ENCODE results near the gene CDKN2D.
A peak's percentile ranks its signal among the peaks of the same experiment; 100 is the strongest.
"Not testable (repeated sequence)": the region's sequence is repeated elsewhere in the genome, so short reads cannot be mapped to it uniquely, and the experiment has no call there.

Gene CDKN2D

DNA sequence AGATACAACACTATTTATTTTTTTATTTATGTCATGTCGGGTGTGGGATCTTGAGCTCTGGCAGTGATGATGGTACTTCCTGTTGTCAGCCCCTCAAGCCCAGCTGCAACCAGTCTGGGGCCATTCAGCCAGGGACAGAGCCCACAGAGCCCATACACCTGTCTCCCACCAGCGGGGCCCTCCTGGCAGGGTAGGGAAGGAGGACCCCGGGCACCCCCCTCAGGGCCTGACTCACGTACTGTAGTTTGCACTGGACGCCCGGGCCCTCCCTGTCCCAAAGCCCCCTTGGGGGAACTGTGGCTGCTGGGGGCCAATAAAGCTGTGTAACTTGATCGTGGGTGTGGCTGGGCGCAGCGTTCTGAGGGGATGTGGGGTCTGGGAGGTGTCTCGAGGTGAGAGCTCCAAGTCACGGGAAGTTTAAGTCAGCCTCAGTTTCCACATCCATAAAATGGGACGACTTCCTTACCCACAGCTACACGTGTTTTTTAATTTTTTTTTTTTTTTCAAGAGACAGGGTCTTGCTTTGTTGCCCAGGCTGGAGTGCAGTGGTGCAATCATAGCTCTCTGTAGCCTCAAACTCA, 15.6 kb downstream of the CDKN2D start:
- no peak for DNase-seq (ENCODE audit: extremely low spot score)
- 0 out of 2 replicates have a peak, but pooled peaks have one; percentile 25 for TF ChIP-seq ZNF384 (IDR thresholded peaks at IDR 0.05)
- no peak for TF ChIP-seq BHLHE40 (IDR thresholded peaks at IDR 0.05; ENCODE audit: borderline replicate concordance)
- POLR2A ChIA-PET, result interaction anchor here (1.0 to 3.4 kb wide), 6 partner anchors 9 to 69 kb away, joined by 3 to 20 read pairs (median 4); partner anchors contain the start of genes CDKN2D and KRI1
- CTCF ChIA-PET, result interaction anchor here (1.0 to 2.1 kb wide), 3 partner anchors 48 to 91 kb away, joined by 3 to 5 read pairs (median 4); no protein-coding TSS in a partner anchor

DNA sequence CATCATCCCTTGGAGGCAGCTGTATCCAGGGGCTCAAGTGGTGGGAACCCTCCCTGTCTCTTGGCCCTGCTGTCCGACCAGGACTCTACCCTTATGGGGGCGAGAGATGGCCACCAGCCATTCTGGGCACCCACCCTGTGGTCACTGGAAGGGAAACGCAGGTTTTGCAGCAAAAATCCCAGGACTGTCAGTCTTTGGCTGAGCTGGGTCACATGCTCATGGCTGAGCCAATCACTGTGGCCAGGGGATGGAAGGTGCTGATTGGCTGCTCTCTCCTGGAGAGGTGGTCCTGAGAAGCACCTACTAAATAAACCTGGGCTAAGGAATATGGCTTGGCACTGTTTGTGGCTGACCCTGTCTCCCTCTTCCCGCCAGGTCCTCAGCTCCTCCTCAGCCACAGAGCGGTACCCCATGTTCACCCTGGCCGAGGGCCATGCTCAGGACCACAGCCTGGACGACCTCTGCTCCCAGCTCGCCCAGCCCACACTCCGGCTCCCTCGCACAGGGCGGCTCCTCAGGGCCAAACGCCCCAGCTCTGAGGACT, 16.2 kb downstream of the CDKN2D start:
- DNase-seq (ENCODE audit: extremely low spot score), result peak; percentile 67
- POLR2A ChIA-PET, result interaction anchor here (1.0 to 3.4 kb wide), 4 partner anchors 9 to 69 kb away, joined by 4 to 20 read pairs (median 5); partner anchors contain the start of gene CDKN2D
- CTCF ChIA-PET, result interaction anchor here (0.6 to 2.1 kb wide), 4 partner anchors 10 to 92 kb away, joined by 3 to 5 read pairs (median 4); no protein-coding TSS in a partner anchor
- TF ChIP-seq, protein P1, sequence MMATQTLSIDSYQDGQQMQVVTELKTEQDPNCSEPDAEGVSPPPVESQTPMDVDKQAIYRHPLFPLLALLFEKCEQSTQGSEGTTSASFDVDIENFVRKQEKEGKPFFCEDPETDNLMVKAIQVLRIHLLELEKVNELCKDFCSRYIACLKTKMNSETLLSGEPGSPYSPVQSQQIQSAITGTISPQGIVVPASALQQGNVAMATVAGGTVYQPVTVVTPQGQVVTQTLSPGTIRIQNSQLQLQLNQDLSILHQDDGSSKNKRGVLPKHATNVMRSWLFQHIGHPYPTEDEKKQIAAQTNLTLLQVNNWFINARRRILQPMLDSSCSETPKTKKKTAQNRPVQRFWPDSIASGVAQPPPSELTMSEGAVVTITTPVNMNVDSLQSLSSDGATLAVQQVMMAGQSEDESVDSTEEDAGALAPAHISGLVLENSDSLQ (IDR thresholded peaks at IDR 0.05), result peak; percentile 78
- no peak for TF ChIP-seq SUZ12 (IDR thresholded peaks at IDR 0.05)

DNA sequence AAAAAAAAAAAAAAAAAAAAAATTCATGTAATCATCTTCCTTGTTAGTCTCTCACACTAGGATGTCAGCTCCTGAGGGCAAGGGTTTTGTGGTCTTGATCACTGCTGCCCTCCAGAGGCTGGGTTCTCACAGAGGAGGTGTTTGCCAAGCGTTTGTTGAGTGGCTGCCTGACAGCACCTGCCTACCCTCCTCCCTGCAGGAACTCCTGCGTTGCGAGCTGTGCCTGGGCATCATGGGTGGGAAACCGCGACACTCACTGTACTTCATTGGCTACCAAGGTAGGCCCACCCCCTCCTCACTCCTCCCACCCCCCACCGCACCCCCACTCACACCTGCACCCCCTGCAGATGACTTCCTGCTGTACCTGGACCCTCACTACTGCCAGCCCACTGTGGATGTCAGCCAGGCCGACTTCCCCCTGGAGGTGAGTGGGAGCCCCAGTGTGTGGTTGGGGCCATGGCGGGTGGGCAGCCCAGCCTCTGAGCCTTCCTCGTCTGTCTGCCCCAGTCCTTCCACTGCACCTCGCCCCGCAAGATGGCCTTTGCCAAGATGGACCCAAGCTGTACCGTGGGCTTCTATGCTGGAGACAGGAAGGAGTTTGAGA, 17.0 kb downstream of the CDKN2D start:
- POLR2A ChIA-PET, result interaction anchor here (1.0 to 3.4 kb wide), 3 partner anchors 10 to 68 kb away, joined by 4 to 20 read pairs (median 6); partner anchors contain the start of gene CDKN2D
- CTCF ChIA-PET, result interaction anchor here (0.5 to 2.1 kb wide), 5 partner anchors 29 to 300 kb away, joined by 3 to 9 read pairs (median 4); no protein-coding TSS in a partner anchor
- TF ChIP-seq SUZ12 (IDR thresholded peaks at IDR 0.05) (no peak), ZNF384 (IDR thresholded peaks at IDR 0.05) (peak; percentile 61; the same call in 1 of the 2 replicates)
- peak; percentile 45 for DNase-seq (ENCODE audit: extremely low spot score)

DNA sequence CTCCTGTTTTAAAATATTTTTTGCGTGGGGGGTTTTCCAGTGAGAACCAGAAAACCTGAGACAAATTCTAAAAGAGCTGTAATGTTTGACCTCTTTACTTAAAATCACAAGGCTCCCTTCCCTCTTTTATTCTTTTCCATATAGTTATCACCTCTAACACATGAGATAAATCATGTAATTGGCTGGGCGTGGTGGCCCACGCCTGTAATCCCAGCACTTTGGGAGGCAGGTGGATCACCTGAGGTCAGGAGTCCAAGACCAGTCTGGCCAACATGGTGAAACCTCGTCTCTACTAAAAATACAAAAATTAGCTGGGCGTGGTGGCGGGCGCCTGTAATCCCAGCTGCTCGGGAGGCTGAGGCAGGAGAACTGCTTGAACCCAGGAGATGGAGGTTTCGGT, 17.8 kb downstream of the CDKN2D start:
- POLR2A ChIA-PET; DNase-seq (ENCODE audit: extremely low spot score): not testable (repeated sequence)
- CTCF ChIA-PET, result interaction anchor here (0.5 to 2.1 kb wide), 5 partner anchors 28 to 830 kb away, joined by 3 to 9 read pairs (median 4); no protein-coding TSS in a partner anchor

DNA sequence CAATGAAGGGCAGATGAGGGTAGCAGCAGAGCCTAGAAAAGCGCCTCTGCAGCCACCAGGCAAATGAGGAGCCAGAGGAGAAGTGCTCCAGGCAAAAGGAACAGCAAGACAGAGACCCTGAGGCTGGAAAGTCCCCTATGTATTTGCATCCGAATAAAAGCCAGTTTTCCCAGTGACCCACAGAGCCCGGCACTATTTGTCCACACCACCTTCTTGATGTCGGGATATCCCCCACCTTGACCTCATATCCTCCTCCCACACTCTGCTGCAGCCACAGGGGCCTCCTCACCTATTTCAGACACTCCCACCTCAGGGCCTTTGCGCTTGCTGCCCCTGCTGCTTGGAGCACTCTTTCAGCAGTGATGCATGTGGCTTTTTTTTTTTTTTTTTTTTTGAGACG, 18.4 kb downstream of the CDKN2D start:
- CTCF ChIA-PET, result interaction anchor here (0.6 kb wide), 1 partner anchor 831 kb away, joined by 3 read pairs; no protein-coding TSS in a partner anchor
- DNase-seq (ENCODE audit: extremely low spot score), result no peak
- POLR2A ChIA-PET, result no interaction called here
- TF ChIP-seq LEF1 (IDR thresholded peaks at IDR 0.05; ENCODE audit: borderline replicate concordance), result no peak
- TF ChIP-seq SP1 (IDR thresholded peaks at IDR 0.05), result no peak
- TF ChIP-seq SUZ12 (IDR thresholded peaks at IDR 0.05), result no peak
- TF ChIP-seq BHLHE40 (IDR thresholded peaks at IDR 0.05; ENCODE audit: borderline replicate concordance), result no peak
- no peak for TF ChIP-seq ARNT (IDR thresholded peaks at IDR 0.05)
- TF ChIP-seq FOXK2 (IDR thresholded peaks at IDR 0.05), result no peak
- no peak; the same call in 1 of the 2 replicates for TF ChIP-seq ZNF384 (IDR thresholded peaks at IDR 0.05)
- TF ChIP-seq CTBP1 (IDR thresholded peaks at IDR 0.05; ENCODE audit: borderline replicate concordance), result no peak
- TF ChIP-seq, protein P1 (IDR thresholded peaks at IDR 0.05), result no peak; the same call in 1 of the 2 replicates
- TF ChIP-seq FOXA1 (IDR thresholded peaks at IDR 0.05), result no peak
- TF ChIP-seq ELF4 (IDR thresholded peaks at IDR 0.05), result no peak
- no peak for TF ChIP-seq FOXM1 (IDR thresholded peaks at IDR 0.05; ENCODE audit: borderline replicate concordance)
- TF ChIP-seq HDGF (IDR thresholded peaks at IDR 0.05; ENCODE audit: borderline replicate concordance), result no peak

DNA sequence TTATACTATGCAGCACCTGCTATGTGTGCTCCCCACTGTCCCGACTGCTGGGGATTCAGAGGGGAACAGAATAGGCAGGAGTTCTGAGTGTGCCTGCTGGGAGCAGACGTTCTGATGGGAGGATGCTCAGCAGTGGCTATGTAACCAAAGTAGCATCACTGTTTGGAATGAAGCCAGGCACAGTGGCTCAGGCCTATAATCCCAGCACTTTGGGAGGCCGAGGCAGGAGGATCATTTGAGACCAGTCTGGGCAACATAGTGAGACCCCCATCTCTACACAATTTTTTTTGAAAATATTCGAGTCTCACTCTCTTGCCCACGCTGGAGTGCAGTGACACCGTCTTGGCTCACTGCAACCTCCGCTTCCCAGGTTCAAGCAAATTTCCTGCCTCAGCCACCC, 19.0 kb downstream of the CDKN2D start:
- ChIA-PET CTCF (no interaction called here), POLR2A (no interaction called here)
- no peak for DNase-seq (ENCODE audit: extremely low spot score)
- TF ChIP-seq SUZ12 (IDR thresholded peaks at IDR 0.05), result no peak
- no peak for TF ChIP-seq L3MBTL2 (conservative IDR thresholded peaks at IDR 0.05)
- no peak for TF ChIP-seq FOXM1 (IDR thresholded peaks at IDR 0.05; ENCODE audit: borderline replicate concordance)
- no peak for TF ChIP-seq FOXA1 (IDR thresholded peaks at IDR 0.05)
- no peak for TF ChIP-seq ELF4 (IDR thresholded peaks at IDR 0.05)
- no peak for TF ChIP-seq ZNF384 (IDR thresholded peaks at IDR 0.05)

DNA sequence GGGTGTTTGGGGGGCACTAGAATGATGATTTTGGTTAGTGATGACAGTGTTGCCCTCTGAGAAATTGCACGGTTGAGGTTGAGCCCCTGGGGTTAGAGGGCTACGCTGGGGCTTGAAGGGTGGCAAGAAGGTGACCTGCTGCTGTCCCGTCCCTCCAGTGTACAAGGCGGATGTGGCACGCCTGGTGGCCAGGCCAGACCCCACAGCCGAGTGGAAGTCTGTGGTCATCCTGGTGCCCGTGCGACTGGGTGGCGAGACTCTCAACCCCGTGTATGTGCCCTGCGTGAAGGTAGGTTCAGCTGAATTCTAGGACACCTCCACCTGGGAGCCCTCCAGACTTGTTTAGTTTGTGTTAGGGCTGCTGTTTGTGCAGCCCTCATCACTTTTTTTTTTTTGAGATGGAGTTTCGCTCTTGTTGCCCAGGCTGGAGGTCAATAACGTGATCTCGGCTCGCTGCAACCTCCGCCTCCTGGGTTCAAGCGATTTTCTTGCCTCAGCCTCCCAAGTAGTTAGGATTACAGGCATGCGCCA, 20.0 kb downstream of the CDKN2D start:
- TF ChIP-seq TARDBP (IDR thresholded peaks at IDR 0.05) (no peak), ZNF384 (IDR thresholded peaks at IDR 0.05) (no peak), FOXA1 (IDR thresholded peaks at IDR 0.05) (no peak), FOXK2 (IDR thresholded peaks at IDR 0.05) (no peak), NFRKB (IDR thresholded peaks at IDR 0.05) (no peak), SP1 (IDR thresholded peaks at IDR 0.05) (no peak), HDGF (IDR thresholded peaks at IDR 0.05; ENCODE audit: borderline replicate concordance) (no peak), BHLHE40 (IDR thresholded peaks at IDR 0.05; ENCODE audit: borderline replicate concordance) (no peak), SUZ12 (IDR thresholded peaks at IDR 0.05) (no peak), LEF1 (IDR thresholded peaks at IDR 0.05; ENCODE audit: borderline replicate concordance) (no peak), L3MBTL2 (conservative IDR thresholded peaks at IDR 0.05) (no peak), ELF4 (IDR thresholded peaks at IDR 0.05) (no peak), ARNT (IDR thresholded peaks at IDR 0.05) (no peak), FOXM1 (IDR thresholded peaks at IDR 0.05; ENCODE audit: borderline replicate concordance) (no peak), CTBP1 (IDR thresholded peaks at IDR 0.05; ENCODE audit: borderline replicate concordance) (no peak)
- TF ChIP-seq, protein P1 (IDR thresholded peaks at IDR 0.05), result no peak
- DNase-seq (ENCODE audit: extremely low spot score), result no peak
- ChIA-PET POLR2A (no interaction called here), CTCF (no interaction called here)

Measured in HEK293T (cell line).